ENCODE results near the gene ZNF728.
"Not testable (repeated sequence)": the region's sequence is repeated elsewhere in the genome, so short reads cannot be mapped to it uniquely, and the experiment has no call there.

The ZNF728 gene

GRCh38 chr19:23002690-23003422 is at the start of gene ZNF728:
Gene ZNF728 (minus strand): TSS chr19:23003176. CDS start chr19:23003030, 146 bp downstream.
- Mint-ChIP-seq H3K4me1 (no peaks in the 10 kb centered on the region), H3K27me3 (ENCODE audit: low read depth, poor library complexity) (no peaks in the 10 kb centered on the region), H3K4me3 (no peak within 1 kb of the TSS), H3K9me3 (peaks cover 90% of the 10 kb centered on the region), H3K36me3 (ENCODE audit: low read depth) (no peaks in the 10 kb centered on the region), H3K27ac (no peak within 1 kb of the TSS)
- DNase-seq, result no peak
- no peak for TF ChIP-seq CTCF (IDR thresholded peaks at IDR 0.05)

- Mint-ChIP-seq H3K4me1 (no peaks in the 10 kb centered on the region), H3K27me3 (ENCODE audit: low read depth, poor library complexity) (peaks cover 2% of the 10 kb centered on the region), H3K36me3 (ENCODE audit: low read depth) (no peaks in the 10 kb centered on the region), H3K27ac (no peak overlapping the region), H3K4me3 (no peak overlapping the region), H3K9me3 (peaks cover 94% of the 10 kb centered on the region)
- no peak for DNase-seq
- no peak for TF ChIP-seq CTCF (IDR thresholded peaks at IDR 0.05)
These were observed 49.4 kb upstream of the ZNF728 start for GRCh38 chr19:23052349-23052748.

GRCh38 chr19:23049256-23049655 is 46.3 kb upstream of the ZNF728 start:
- H3K36me3 Mint-ChIP-seq (ENCODE audit: low read depth), result no peaks in the 10 kb centered on the region
- TF ChIP-seq CTCF (IDR thresholded peaks at IDR 0.05), result no peak
- no peak overlapping the region for H3K4me3 Mint-ChIP-seq
- H3K27me3 Mint-ChIP-seq (ENCODE audit: low read depth, poor library complexity), result peaks cover 2% of the 10 kb centered on the region
- no peak for DNase-seq
- H3K4me1 Mint-ChIP-seq, result no peaks in the 10 kb centered on the region
- H3K9me3 Mint-ChIP-seq, result peaks cover 96% of the 10 kb centered on the region
- H3K27ac Mint-ChIP-seq, result no peak overlapping the region

GRCh38 chr19:23046743-23047142 is 43.8 kb upstream of the ZNF728 start:
- H3K4me1 Mint-ChIP-seq, result no peaks in the 10 kb centered on the region
- H3K4me3 Mint-ChIP-seq, result no peak overlapping the region
- TF ChIP-seq CTCF (IDR thresholded peaks at IDR 0.05), result no peak
- peaks cover 2% of the 10 kb centered on the region for H3K27me3 Mint-ChIP-seq (ENCODE audit: low read depth, poor library complexity)
- H3K27ac Mint-ChIP-seq, result no peak overlapping the region
- no peak for DNase-seq
- H3K9me3 Mint-ChIP-seq, result peaks cover 95% of the 10 kb centered on the region
- no peaks in the 10 kb centered on the region for H3K36me3 Mint-ChIP-seq (ENCODE audit: low read depth)

GRCh38 chr19:23033721-23034120 is 30.7 kb upstream of the ZNF728 start:
- DNase-seq, result no peak
- Mint-ChIP-seq H3K36me3 (ENCODE audit: low read depth) (peaks cover 4% of the 10 kb centered on the region), H3K4me1 (no peaks in the 10 kb centered on the region), H3K9me3 (peaks cover 44% of the 10 kb centered on the region), H3K27ac (no peak overlapping the region), H3K4me3 (no peak overlapping the region), H3K27me3 (ENCODE audit: low read depth, poor library complexity) (peaks cover 3% of the 10 kb centered on the region)
- no peak for TF ChIP-seq CTCF (IDR thresholded peaks at IDR 0.05)

- Mint-ChIP-seq H3K27ac (no peak overlapping the region), H3K9me3 (peaks cover 95% of the 10 kb centered on the region), H3K4me3 (no peak overlapping the region), H3K36me3 (ENCODE audit: low read depth) (no peaks in the 10 kb centered on the region), H3K27me3 (ENCODE audit: low read depth, poor library complexity) (peaks cover 7% of the 10 kb centered on the region), H3K4me1 (no peaks in the 10 kb centered on the region)
- DNase-seq, result no peak
- TF ChIP-seq CTCF (IDR thresholded peaks at IDR 0.05), result no peak
These were observed 12.7 kb upstream of the ZNF728 start for GRCh38 chr19:23015660-23016059.

GRCh38 chr19:22994957-22995356 is 8.0 kb downstream of the ZNF728 start:
- not testable (repeated sequence) for H3K36me3 Mint-ChIP-seq (ENCODE audit: low read depth); H3K27ac Mint-ChIP-seq; H3K27me3 Mint-ChIP-seq (ENCODE audit: low read depth, poor library complexity); H3K4me1 Mint-ChIP-seq; DNase-seq; H3K4me3 Mint-ChIP-seq
- H3K9me3 Mint-ChIP-seq, result peaks cover 86% of the 10 kb centered on the region

Measured in nephron progenitor cell (in vitro differentiated cells).